Colon (tissue), 2 donors: Measurements from ENCODE around the gene LPO.

Experiments used
- FAIRE-seq: peaks from 2 replicates; lab custom pipeline; 2012; peaks lifted over from hg19 to GRCh38; lab: Jason Lieb, UNC
- donor health status: control.
- donor health status: control.

LPO gene

GRCh38 chr17:58229384-58229783 lies 9.0 kb upstream of the LPO start:
- no peak for FAIRE-seq

- no peak for FAIRE-seq
Measured at GRCh38 chr17:58229881-58230280, 8.5 kb upstream of the LPO start.

GRCh38 chr17:58231641-58232040 lies 6.7 kb upstream of the LPO start:
- FAIRE-seq, result no peak

- no peak for FAIRE-seq
Measured at GRCh38 chr17:58232707-58233156, 5.7 kb upstream of the LPO start.

DNA sequence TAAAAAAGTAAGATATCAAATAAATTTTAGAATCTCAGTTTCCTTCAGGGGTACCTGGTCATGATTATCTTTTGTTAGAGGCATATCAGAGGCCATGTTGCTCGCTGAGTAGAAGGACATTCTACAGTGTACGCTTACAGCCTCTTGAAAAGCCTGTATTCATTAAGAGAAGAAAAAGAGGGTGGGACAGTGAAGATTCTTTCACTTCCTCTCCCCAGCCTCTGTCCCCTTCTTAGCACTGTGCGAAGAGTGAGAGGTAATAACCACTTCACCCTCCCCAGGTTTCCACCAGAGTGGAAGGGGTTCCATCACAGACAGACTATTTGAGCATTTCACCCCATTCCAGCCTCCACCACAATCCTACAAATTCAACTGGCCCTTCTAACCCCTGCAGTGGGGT lies 4.8 kb upstream of the LPO start:
- no peak for FAIRE-seq

GRCh38 chr17:58234512-58234911 lies 3.9 kb upstream of the LPO start:
- FAIRE-seq, result no peak

DNA sequence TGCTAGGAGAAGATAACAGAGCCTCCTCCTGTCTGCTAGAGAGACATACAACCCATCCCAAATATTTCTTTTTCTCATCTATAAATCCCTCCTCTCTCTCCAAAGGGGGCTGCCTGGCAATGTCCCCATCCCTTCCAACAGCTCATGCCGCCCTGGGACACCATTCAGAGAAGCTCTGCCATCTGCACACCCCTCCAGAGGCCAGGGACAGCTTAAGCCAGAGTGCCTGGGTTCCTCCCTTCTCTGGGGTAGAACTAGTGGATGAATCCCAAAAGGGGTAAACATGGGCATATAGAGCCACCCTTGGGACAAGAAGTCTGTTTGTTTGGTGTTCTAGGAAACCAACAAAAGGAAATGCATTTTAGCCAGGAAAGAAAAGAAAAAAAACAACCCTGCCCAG lies 2.6 kb upstream of the LPO start:
- FAIRE-seq, result no peak

DNA sequence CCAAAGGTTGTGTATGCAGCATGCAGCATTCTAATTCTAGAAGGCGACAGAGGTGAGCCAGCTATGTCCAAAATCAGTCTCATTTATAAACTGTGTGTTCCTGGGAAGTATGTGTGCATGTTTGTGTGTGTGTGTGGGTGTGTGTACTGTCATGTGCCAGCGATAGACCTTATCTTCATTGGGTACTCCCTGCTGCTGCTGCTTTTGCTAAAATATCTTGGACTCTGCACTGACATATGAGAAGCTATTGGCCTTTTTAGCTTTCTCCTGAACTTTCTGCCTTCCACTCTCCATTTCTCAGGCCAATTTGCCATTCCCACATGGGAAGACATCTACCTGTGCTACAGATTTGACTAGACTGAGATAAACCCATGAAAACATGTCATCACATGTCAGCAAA lies 2.0 kb upstream of the LPO start:
- FAIRE-seq, result no peak

DNA sequence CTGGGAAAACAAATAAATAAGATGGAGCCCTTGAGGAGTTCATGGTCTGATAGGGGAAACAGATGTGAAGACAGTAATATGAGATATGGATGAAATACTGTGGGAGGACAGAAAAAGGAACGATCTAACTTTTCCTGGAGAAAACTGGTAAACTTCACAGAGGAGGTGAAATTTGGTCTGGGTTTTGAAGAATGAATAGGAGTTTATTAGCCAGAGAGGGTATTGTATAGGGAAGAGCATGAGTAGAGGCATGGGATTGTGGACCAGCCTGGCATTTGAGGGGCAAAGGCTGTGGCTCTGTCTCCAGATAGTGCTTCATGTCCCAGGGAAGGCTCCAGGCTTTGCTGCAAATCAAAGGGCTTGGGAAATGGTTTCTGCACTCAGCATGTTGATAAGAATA lies 1.6 kb downstream of the LPO start:
- FAIRE-seq, result no peak

DNA sequence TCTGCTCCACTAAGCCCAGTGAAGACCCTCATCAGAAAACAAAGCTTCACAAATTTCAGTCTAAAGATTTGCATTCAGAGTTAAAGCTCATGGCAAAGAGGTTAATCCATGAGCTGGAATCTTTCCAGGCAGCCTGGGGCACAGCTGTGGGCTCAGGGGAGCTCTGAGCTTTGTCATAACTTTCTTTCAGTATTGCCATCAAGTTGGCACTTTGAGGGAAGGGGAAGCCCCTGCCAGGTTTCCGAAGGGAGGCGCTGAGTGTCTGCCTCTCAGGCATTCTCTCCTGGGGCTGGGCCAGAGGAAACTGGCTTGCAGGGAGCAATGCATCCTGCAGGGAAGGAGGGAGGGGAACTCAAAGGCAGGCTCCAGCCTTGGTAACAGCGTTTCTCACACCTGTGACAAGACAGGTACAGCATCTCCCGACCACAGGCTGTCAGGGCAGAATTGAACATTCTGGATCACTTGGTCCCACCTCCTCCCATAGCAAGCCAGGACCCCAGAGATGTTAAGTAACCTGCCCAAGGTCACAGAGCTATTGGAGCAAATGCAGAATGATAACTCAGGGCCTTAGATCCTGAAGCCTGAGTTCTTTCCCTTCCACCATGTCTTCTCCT lies 3.9 kb downstream of the LPO start:
- no peak for FAIRE-seq

GRCh38 chr17:58244963-58245362 lies 6.6 kb downstream of the LPO start:
- no peak for FAIRE-seq

DNA sequence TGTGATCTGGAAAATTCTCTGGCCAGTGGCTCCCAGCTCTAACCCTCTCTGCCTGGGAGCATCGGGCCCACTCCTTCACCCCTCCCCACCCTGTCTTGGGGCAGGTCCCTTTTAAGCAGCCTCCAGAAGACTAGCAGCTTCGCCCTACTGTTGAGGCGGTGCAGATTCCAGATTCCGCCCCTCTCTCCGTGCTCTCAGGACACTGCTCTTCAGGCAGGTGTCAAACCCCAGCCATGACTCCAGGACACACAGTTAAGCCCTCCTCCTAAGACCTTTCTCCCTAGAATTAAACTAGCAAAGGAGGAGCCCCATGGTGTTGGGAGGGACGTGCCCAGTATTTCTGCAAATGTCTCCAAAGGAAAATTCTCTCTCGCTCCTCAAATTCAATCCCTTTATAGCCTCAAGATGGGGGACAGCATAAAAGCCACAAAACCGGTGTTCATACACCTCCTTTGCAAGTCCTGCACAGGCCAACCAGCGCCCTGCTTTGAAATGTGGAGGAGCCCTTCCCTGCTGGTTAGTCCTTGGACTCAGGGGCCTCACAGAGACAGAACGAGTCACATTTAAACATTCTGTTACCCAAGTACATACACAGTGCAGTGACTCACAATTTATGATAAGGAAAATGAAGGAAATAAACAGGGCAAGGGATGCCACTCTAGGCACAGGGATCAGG lies 7.2 kb downstream of the LPO start:
- no peak for FAIRE-seq

DNA sequence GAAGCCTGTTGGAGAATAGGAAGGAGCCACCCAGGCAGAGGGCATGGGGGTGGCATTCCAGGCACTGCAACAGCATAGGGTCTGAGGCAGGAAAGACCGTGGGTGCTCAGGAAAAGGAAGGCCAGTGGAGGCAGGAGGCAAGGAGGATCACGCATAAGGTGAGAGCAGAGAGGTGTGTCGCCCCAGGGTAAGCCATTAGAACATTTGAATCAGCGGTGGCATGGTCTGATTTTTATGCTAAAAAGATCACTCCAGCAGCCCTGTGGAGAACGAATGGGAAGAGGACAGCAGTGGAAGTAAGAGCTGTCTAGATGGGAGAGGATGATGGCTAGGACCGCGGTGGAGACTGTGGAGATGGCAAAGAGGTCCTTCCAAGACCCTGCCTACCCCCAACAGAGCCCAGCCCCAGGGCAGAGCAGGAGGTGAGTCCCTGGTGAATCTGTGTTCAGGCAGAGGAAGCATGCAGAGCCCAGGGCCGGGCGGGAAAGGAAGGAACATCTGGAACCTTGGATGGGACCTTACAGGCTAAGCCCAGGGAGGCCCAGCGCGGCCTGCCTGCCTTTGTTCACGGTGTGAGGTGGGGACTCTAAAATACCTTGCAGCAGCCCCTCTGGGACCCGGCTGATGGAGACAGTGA lies 7.8 kb downstream of the LPO start:
- FAIRE-seq, result no peak

DNA sequence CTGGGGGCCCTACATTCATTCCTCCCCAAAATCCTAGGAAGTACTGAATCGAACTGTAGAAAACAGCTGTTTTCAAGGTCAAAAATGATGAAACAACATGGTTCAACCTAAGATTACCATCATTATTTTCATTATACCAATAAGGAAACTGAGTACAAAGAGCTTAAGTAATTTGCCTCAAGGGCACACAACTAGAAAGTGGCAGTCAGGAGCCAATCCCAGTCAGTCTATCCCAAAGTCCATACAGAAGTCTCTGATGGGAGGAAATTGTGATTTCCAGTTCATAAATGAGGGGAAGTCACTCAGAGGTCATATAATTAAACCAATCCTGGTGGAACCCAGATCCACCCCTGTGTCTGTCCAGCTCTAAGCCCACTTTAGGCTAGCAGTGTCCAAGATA lies 8.4 kb downstream of the LPO start:
- FAIRE-seq, result no peak

GRCh38 chr17:58247511-58248363 lies 9.4 kb downstream of the LPO start:
- no peak for FAIRE-seq

GRCh38 chr17:58248955-58249269 lies 10.5 kb downstream of the LPO start:
- no peak for FAIRE-seq

- no peak for FAIRE-seq
Measured at GRCh38 chr17:58249270-58250133, 11.1 kb downstream of the LPO start.

- no peak for FAIRE-seq
Measured at GRCh38 chr17:58250344-58251011, 12.1 kb downstream of the LPO start.

DNA sequence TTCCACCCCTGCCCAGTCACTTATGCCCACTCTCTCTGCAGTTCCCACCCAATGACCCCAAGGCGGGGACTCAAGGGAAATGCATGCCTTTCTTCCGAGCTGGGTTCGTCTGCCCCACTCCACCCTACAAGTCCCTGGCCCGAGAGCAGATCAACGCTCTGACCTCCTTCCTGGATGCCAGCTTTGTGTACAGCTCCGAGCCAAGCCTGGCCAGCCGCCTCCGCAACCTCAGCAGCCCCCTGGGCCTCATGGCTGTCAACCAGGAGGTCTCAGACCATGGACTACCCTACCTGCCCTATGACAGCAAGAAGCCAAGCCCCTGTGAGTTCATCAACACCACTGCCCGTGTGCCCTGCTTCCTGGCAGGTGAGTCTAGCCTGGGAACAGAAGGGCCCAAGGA lies 13.8 kb downstream of the LPO start:
- FAIRE-seq, result no peak

DNA sequence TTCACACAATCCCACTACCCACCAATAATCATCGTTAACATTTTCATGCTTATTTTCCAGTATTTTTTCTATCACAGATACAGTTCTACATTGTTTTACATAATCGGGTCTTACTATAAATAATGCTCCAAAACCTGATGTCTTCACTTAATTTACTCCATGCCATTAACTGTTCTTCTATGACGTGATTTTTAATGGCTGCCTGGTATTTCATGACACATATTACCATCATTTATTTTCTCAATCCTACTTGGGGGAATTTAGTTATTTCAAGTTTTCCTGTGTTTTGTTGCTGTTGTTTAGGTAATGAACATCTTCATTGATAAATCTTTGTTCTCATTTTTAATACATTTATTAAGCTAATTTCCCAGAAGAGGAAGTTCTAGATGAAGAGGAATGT lies 14.7 kb downstream of the LPO start:
- no peak for FAIRE-seq

DNA sequence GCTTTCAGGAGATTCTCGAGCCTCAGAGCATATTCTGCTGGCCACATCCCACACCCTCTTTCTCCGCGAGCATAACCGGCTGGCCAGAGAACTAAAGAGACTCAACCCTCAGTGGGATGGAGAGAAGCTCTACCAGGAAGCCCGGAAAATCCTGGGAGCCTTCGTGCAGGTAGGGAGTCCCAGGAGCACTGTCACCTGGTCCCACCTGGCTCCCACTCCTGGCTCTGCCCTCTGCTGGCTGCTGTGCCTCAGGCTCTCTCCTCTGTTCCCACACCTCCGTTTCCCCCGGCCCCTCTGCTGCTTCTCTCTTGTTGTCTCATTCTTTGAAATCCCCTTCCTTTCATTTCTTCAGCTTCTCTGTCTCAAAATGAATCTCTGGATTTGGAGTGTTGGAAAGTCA lies 16.4 kb downstream of the LPO start:
- FAIRE-seq, result no peak
